Left hindlimb (tissue), 1 donor: ENCODE data around the gene SLC16A12.

ENCODE experiments used
- DNase-seq: peaks from one replicate; pipeline ENCODE4 v3.0.0-alpha.2; 2018

Gene SLC16A12

DNA sequence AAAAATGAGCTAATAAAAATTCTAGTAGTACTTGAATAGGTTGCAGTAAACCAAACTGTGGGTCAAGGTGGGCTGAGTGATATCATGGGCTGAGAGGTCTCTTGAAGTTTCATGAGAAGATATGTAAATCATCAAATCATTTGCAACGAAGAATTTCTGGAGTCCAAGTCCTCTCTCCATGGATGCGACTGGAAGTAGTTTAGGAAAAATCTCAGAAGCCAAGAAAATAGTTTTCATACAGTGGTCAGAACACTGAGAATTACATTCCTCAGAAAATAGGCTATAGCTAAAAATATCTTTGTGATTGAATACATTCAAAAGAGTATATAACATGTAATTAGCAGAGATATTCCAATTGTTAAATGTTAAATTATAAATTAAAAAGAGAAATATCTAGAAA lies 146.6 kb downstream of the SLC16A12 start:
- DNase-seq: no peak

- no peak for DNase-seq
Observed at GRCh38 chr10:89384474-89385340, 150.7 kb downstream of the SLC16A12 start.

DNA sequence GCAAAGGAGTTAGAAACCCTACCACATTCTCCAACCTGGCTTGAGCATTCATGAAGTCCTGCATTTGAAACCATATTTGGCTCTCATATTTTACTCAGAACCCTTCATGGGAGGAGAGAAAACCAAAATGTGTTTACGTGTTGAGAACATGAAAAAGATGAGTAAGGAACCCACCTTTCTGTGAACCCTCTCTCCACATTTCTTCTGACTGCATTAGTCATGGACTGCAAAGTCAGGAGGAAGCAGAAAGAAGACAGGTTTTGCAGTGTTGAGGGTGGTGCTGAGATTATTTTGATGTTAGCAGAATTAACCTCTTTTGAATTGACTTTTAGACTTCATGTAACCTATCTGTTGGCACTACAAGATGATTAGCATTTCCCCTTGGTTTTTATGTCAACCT lies 152.6 kb downstream of the SLC16A12 start:
- no peak for DNase-seq
